Karpas-422 (cell line): Measurements from ENCODE around the gene GOT1. TPM values are rescaled to one million over a fixed set of nuclear protein-coding genes. Genes with fewer than 3 reads are reported as not detected.
A peak's percentile ranks its signal among the peaks of the same experiment; 100 is the strongest.

Experiments used
- DNase-seq: peaks from one replicate; pipeline ENCODE4 v3.0.0-alpha.2; 2015
- H2AFZ ChIP-seq: fragments of 200-600 bp; sonication (generic); 2 replicates; pipeline ENCODE4 v1.6.1; 2014; ENCODE audit warnings: antibody characterized with exemption, low read length, mixed read lengths
- H3K27ac ChIP-seq: fragments of 200-600 bp; sonication (generic); 2 replicates; pipeline ENCODE4 v1.5.1; 2014; ENCODE audit warnings: mild to moderate bottlenecking, low read length, moderate library complexity
- H3K27me3 ChIP-seq: fragments of 200-600 bp; sonication (generic); 2 replicates; pipeline ENCODE4 v1.6.1; 2014; ENCODE audit warnings: low read length, mixed read lengths
- H3K36me3 ChIP-seq: fragments of 200-600 bp; sonication (generic); 2 replicates; pipeline ENCODE4 v1.6.1; 2014; ENCODE audit warnings: low read length, mixed read lengths; ENCODE audit not compliant: insufficient read depth
- H3K4me1 ChIP-seq: fragments of 200-600 bp; sonication (generic); 2 replicates; pipeline ENCODE4 v1.6.1; 2014; ENCODE audit warnings: mild to moderate bottlenecking, low read length, mixed read lengths
- H3K4me2 ChIP-seq: fragments of 200-600 bp; sonication (generic); 2 replicates; pipeline ENCODE4 v1.6.1; 2014; ENCODE audit warnings: low read length, low read depth, mild to moderate bottlenecking; ENCODE audit not compliant: poor library complexity, severe bottlenecking
- H3K4me3 ChIP-seq: fragments of 200-600 bp; sonication (generic); 2 replicates; pipeline ENCODE4 v1.5.1; 2014; ENCODE audit warnings: mild to moderate bottlenecking, antibody characterized with exemption, low read length, mixed read lengths
- H3K79me2 ChIP-seq: fragments of 200-600 bp; sonication (generic); 2 replicates; pipeline ENCODE4 v1.6.1; 2014; ENCODE audit warnings: mild to moderate bottlenecking, low read length, mixed read lengths
- H3K9ac ChIP-seq: fragments of 200-600 bp; sonication (generic); 2 replicates; pipeline ENCODE4 v1.6.0; 2014; ENCODE audit warnings: low read length
- H3K9me2 ChIP-seq: fragments of 200-600 bp; sonication (generic), shearing (Covaris generic); replicated peaks from 2 replicates; pipeline ENCODE4 v1.6.0; 2014; ENCODE audit warnings: mild to moderate bottlenecking, low read length, moderate library complexity; ENCODE audit not compliant: insufficient read depth
- H3K9me3 ChIP-seq: fragments of 300-700, 200-600 bp; sonication (generic); 2 replicates; pipeline ENCODE4 v1.6.1; 2014; ENCODE audit warnings: low read length, mixed read lengths
- H4K20me1 ChIP-seq: fragments of 200-600 bp; sonication (generic); 2 replicates; pipeline ENCODE4 v1.6.1; 2014; ENCODE audit warnings: mild to moderate bottlenecking, antibody characterized with exemption, low read length, low read depth; ENCODE audit not compliant: insufficient read depth
- total RNA-seq: library from RNA; depleted of rRNA; stranded (reverse); fragments of >200 nt; shearing (Covaris generic); gene quantifications from 2 replicates; pipeline ENCODE4 v1.2.3, GENCODE V29; 2014; ENCODE audit warnings: low replicate concordance

GOT1 gene
- total RNA-seq, 1 experiment from 2014 or later = 34.1 TPM

- no peak overlapping the region for H3K4me3 ChIP-seq
- H3K79me2 ChIP-seq = no peaks in the 10 kb centered on the region
- H4K20me1 ChIP-seq = no peaks in the 10 kb centered on the region
- no peaks in the 10 kb centered on the region for H3K36me3 ChIP-seq
- no peaks in the 10 kb centered on the region for H3K9me2 ChIP-seq
- H3K9ac ChIP-seq = no peak overlapping the region
- no peaks in the 10 kb centered on the region for H3K9me3 ChIP-seq
- no peak overlapping the region for H3K4me2 ChIP-seq
- no peak overlapping the region for H3K27ac ChIP-seq
- H3K4me1 ChIP-seq = no peaks in the 10 kb centered on the region
- no peaks in the 10 kb centered on the region for H3K27me3 ChIP-seq
- no peak for DNase-seq
- no peak overlapping the region for H2AFZ ChIP-seq
Observed at GRCh38 chr10:99443500-99443899, 13.1 kb upstream of the GOT1 start.

GRCh38 chr10:99442394-99442793, 12.0 kb upstream of the GOT1 start:
- Histone ChIP-seq H4K20me1 (no peaks in the 10 kb centered on the region), H3K4me3 (no peak overlapping the region), H3K9ac (no peak overlapping the region), H3K79me2 (no peaks in the 10 kb centered on the region), H2AFZ (no peak overlapping the region), H3K36me3 (no peaks in the 10 kb centered on the region), H3K9me3 (no peaks in the 10 kb centered on the region), H3K4me2 (no peak overlapping the region), H3K9me2 (no peaks in the 10 kb centered on the region), H3K27me3 (no peaks in the 10 kb centered on the region), H3K27ac (no peak overlapping the region), H3K4me1 (no peaks in the 10 kb centered on the region)
- no peak for DNase-seq

GRCh38 chr10:99438890-99439289, 8.5 kb upstream of the GOT1 start:
- no peaks in the 10 kb centered on the region for H3K9me3 ChIP-seq
- DNase-seq = no peak
- no peaks in the 10 kb centered on the region for H4K20me1 ChIP-seq
- no peak overlapping the region for H3K9ac ChIP-seq
- no peak overlapping the region for H3K27ac ChIP-seq
- no peaks in the 10 kb centered on the region for H3K36me3 ChIP-seq
- no peaks in the 10 kb centered on the region for H3K9me2 ChIP-seq
- H3K4me2 ChIP-seq = no peak overlapping the region
- H3K4me1 ChIP-seq = no peaks in the 10 kb centered on the region
- H2AFZ ChIP-seq = no peak overlapping the region
- H3K4me3 ChIP-seq = no peak overlapping the region
- H3K27me3 ChIP-seq = no peaks in the 10 kb centered on the region
- H3K79me2 ChIP-seq = no peaks in the 10 kb centered on the region

- no peak overlapping the region for H3K4me2 ChIP-seq
- H3K4me1 ChIP-seq = peaks cover 9% of the 10 kb centered on the region
- no peaks in the 10 kb centered on the region for H3K27me3 ChIP-seq
- no peak overlapping the region for H3K27ac ChIP-seq
- no peak overlapping the region for H3K9ac ChIP-seq
- no peak overlapping the region for H3K4me3 ChIP-seq
- peak; percentile 82 for DNase-seq
- no peaks in the 10 kb centered on the region for H3K9me3 ChIP-seq
- H2AFZ ChIP-seq = no peak overlapping the region
- no peaks in the 10 kb centered on the region for H4K20me1 ChIP-seq
- peaks cover 9% of the 10 kb centered on the region for H3K79me2 ChIP-seq
- no peaks in the 10 kb centered on the region for H3K9me2 ChIP-seq
- no peaks in the 10 kb centered on the region for H3K36me3 ChIP-seq
Observed at GRCh38 chr10:99435986-99436638, 5.7 kb upstream of the GOT1 start.

GRCh38 chr10:99433378-99434020, 3.1 kb upstream of the GOT1 start:
- DNase-seq = no peak
- Histone ChIP-seq H3K4me3 (no peak overlapping the region), H4K20me1 (no peaks in the 10 kb centered on the region), H3K4me1 (peaks cover 21% of the 10 kb centered on the region), H3K27me3 (no peaks in the 10 kb centered on the region), H2AFZ (no peak overlapping the region), H3K9ac (no peak overlapping the region), H3K36me3 (no peaks in the 10 kb centered on the region), H3K4me2 (no peak overlapping the region), H3K27ac (no peak overlapping the region), H3K79me2 (peaks cover 31% of the 10 kb centered on the region), H3K9me2 (no peaks in the 10 kb centered on the region), H3K9me3 (no peaks in the 10 kb centered on the region)

GRCh38 chr10:99432881-99433280, 2.5 kb upstream of the GOT1 start:
- H3K4me1 ChIP-seq = peaks cover 21% of the 10 kb centered on the region
- no peaks in the 10 kb centered on the region for H3K27me3 ChIP-seq
- DNase-seq = no peak
- peaks cover 37% of the 10 kb centered on the region for H3K79me2 ChIP-seq
- no peaks in the 10 kb centered on the region; the same call in 1 of the 2 replicates for H3K36me3 ChIP-seq
- no peak overlapping the region for H3K4me3 ChIP-seq
- no peaks in the 10 kb centered on the region for H4K20me1 ChIP-seq
- H3K9me2 ChIP-seq = no peaks in the 10 kb centered on the region
- H3K27ac ChIP-seq = no peak overlapping the region
- H3K9ac ChIP-seq = no peak overlapping the region
- no peaks in the 10 kb centered on the region for H3K9me3 ChIP-seq
- H2AFZ ChIP-seq = no peak overlapping the region
- no peak overlapping the region for H3K4me2 ChIP-seq

GRCh38 chr10:99432047-99432446, 1.6 kb upstream of the GOT1 start:
- H3K36me3 ChIP-seq = peaks cover 2% of the 10 kb centered on the region; the same call in 1 of the 2 replicates
- no peak overlapping the region for H3K27ac ChIP-seq
- H3K9me3 ChIP-seq = no peaks in the 10 kb centered on the region
- H3K4me3 ChIP-seq = peak overlapping the region; percentile 95
- no peaks in the 10 kb centered on the region for H3K9me2 ChIP-seq
- H2AFZ ChIP-seq = no peak overlapping the region
- H3K4me2 ChIP-seq = peak overlapping the region; percentile 98
- DNase-seq = no peak
- no peaks in the 10 kb centered on the region for H3K27me3 ChIP-seq
- peaks cover 43% of the 10 kb centered on the region for H3K79me2 ChIP-seq
- no peaks in the 10 kb centered on the region for H4K20me1 ChIP-seq
- peaks cover 21% of the 10 kb centered on the region for H3K4me1 ChIP-seq
- no peak overlapping the region for H3K9ac ChIP-seq

- Histone ChIP-seq H4K20me1 (no peaks in the 10 kb centered on the region), H3K9me2 (no peaks in the 10 kb centered on the region), H3K27ac (peak overlapping the region; percentile 49), H3K4me1 (peaks cover 21% of the 10 kb centered on the region), H2AFZ (peak overlapping the region; percentile 82), H3K36me3 (peaks cover 2% of the 10 kb centered on the region; the same call in 1 of the 2 replicates), H3K4me3 (peak overlapping the region; percentile 95), H3K9ac (peak overlapping the region; percentile 97), H3K79me2 (peaks cover 50% of the 10 kb centered on the region), H3K4me2 (peak overlapping the region; percentile 98), H3K27me3 (no peaks in the 10 kb centered on the region), H3K9me3 (no peaks in the 10 kb centered on the region)
- peak; percentile 67 for DNase-seq
Observed at GRCh38 chr10:99431190-99431760, 851 bp upstream of the GOT1 start.
